PC-3 (cell line): ENCODE data around the gene RNF20.

ENCODE experiments used
- EZH2phosphoT487 ChIP-seq: fragments of 300-600 bp; sonication (generic); IDR thresholded peaks from 2 replicates; pipeline ENCODE4 v1.6.1; 2018; ENCODE audit warnings: mild to moderate bottlenecking, antibody characterized with exemption, low read length, borderline replicate concordance
- TF ChIP-seq, protein P1 (sequence below): fragments of 300-600 bp; sonication (generic); conservative IDR thresholded peaks from 2 replicates; pipeline ENCODE4 v1.5.1; 2017; ENCODE audit warnings: antibody characterized with exemption, low read depth, mild to moderate bottlenecking, low read length

GRCh38 chr9:101562966-101563365 lies 29.3 kb downstream of the RNF20 start:
- TF ChIP-seq, protein P1, sequence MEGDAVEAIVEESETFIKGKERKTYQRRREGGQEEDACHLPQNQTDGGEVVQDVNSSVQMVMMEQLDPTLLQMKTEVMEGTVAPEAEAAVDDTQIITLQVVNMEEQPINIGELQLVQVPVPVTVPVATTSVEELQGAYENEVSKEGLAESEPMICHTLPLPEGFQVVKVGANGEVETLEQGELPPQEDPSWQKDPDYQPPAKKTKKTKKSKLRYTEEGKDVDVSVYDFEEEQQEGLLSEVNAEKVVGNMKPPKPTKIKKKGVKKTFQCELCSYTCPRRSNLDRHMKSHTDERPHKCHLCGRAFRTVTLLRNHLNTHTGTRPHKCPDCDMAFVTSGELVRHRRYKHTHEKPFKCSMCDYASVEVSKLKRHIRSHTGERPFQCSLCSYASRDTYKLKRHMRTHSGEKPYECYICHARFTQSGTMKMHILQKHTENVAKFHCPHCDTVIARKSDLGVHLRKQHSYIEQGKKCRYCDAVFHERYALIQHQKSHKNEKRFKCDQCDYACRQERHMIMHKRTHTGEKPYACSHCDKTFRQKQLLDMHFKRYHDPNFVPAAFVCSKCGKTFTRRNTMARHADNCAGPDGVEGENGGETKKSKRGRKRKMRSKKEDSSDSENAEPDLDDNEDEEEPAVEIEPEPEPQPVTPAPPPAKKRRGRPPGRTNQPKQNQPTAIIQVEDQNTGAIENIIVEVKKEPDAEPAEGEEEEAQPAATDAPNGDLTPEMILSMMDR = no peak
- TF ChIP-seq EZH2phosphoT487 = no peak
